K562 (cell line): ENCODE measurements around the gene TTYH2. TPM values are rescaled to one million over a fixed set of nuclear protein-coding genes. Genes with fewer than 3 reads are reported as not detected.

Experiments
- ATAC-seq: fragments of 200-7000 bp; cut with Tn5 transposase; 3 replicates; pipeline ENCODE4 v1.9.1; 2020; ENCODE audit warnings: moderate library complexity
- BruUV-seq: library from RNA; stranded (reverse); fragments of 400-500 nt; replicated peaks from 2 replicates; lab custom pipeline; 2021; lab: Mats Ljungman, UMichigan
- CTCF ChIA-PET: fragments of 300-600 bp; formaldehyde crosslinking; extraction: SDS; loops from one replicate; lab custom pipeline; 2021; ENCODE audit warnings: low intra/inter-chr PET ratio; lab: Yijun Ruan, JAX
- POLR2A ChIA-PET: fragments of 300-600, 350-650 bp; sonication (Branson Sonifier 250); formaldehyde crosslinking; extraction: SDS; loops from one replicate; lab custom pipeline; 2021; ENCODE audit warnings: antibody characterized with exemption, inconsistent platforms; lab: Yijun Ruan, JAX
- DNase-seq, 4 experiments: peaks; one replicate each; pipeline versions ENCODE4 v3.0.0 to v3.0.0-alpha.2; 2011 to 2018; ENCODE audit warnings: low spot score in 3 of 4, mixed read lengths in 3 of 4; ENCODE audit errors: extremely low read depth in 1 of 4
- FAIRE-seq: peaks from 2 replicates; lab custom pipeline; 2011; peaks lifted over from hg19 to GRCh38; lab: Jason Lieb, UNC
- H2AFZ ChIP-seq: 2 replicates; pipeline ENCODE4 v1.6.0; 2011; ENCODE audit warnings: low read depth, low read length, control low read depth, inconsistent platforms
- H3K27ac ChIP-seq: fragments of 200-600 bp; 3 replicates; pipeline ENCODE4 v1.8.0; 2011; ENCODE audit warnings: low read depth, mild to moderate bottlenecking, control low read depth, inconsistent platforms, low read length, moderate library complexity, mixed read lengths; ENCODE audit errors: extremely low read depth
- H3K27me3 ChIP-seq, 2 experiments: fragments of 300-600 bp in 1 of 2; 2 replicates in 1 of 2; 3 replicates in 1 of 2; pipeline versions ENCODE4 v1.6.0 to v1.8.0; 2011; ENCODE audit warnings: inconsistent platforms in 2 of 2, low read length in 2 of 2, mild to moderate bottlenecking in 1 of 2, mixed read lengths in 1 of 2, moderate library complexity in 1 of 2; ENCODE audit not compliant: control insufficient read depth in 2 of 2, insufficient read depth in 2 of 2
- H3K36me3 ChIP-seq: fragments of 300-600 bp; 3 replicates; pipeline ENCODE4 v1.8.0; 2011; ENCODE audit warnings: mild to moderate bottlenecking, low read length, inconsistent platforms; ENCODE audit not compliant: control insufficient read depth, insufficient read depth
- H3K4me1 ChIP-seq, 2 experiments: fragments of 200-600 bp in 1 of 2; replicated peaks in 1 of 2; 2 replicates in 1 of 2; 3 replicates in 1 of 2; pipeline versions ENCODE4 v1.5.1 to v1.8.0; 2011; ENCODE audit warnings: inconsistent platforms in 2 of 2, low read length in 2 of 2, mild to moderate bottlenecking in 1 of 2, mixed read lengths in 1 of 2, moderate library complexity in 1 of 2; ENCODE audit not compliant: control insufficient read depth in 2 of 2, insufficient read depth in 2 of 2
- H3K4me2 ChIP-seq: 2 replicates; pipeline ENCODE4 v1.6.1; 2011; ENCODE audit warnings: low read length, control low read depth, inconsistent platforms, mixed read lengths; ENCODE audit not compliant: insufficient read depth
- H3K4me3 ChIP-seq: fragments of 200-600 bp; sonication (generic), shearing (Covaris generic); 2 replicates; pipeline ENCODE4 v1.5.1; 2016; ENCODE audit warnings: control low read depth, inconsistent platforms
- H3K79me2 ChIP-seq: fragments of 200-600 bp; 3 replicates; pipeline ENCODE4 v1.8.0; 2011; ENCODE audit warnings: low read length, inconsistent platforms; ENCODE audit not compliant: control insufficient read depth, insufficient read depth
- H3K9ac ChIP-seq, 2 experiments: 2 replicates each; pipeline versions ENCODE4 v1.6.0 to v1.6.1; 2011; ENCODE audit warnings: low read depth in 2 of 2, low read length in 2 of 2, control low read depth in 1 of 2, inconsistent platforms in 1 of 2, mild to moderate bottlenecking in 1 of 2, mixed read lengths in 1 of 2; ENCODE audit not compliant: insufficient read depth in 1 of 2
- H3K9me1 ChIP-seq: one replicate; pipeline ENCODE4 v1.6.0; 2011; ENCODE audit warnings: inconsistent platforms, mild to moderate bottlenecking, low read length, moderate library complexity; ENCODE audit not compliant: control insufficient read depth, insufficient read depth
- H3K9me3 ChIP-seq: replicated peaks from 2 replicates; pipeline ENCODE4 v1.5.1; 2011; ENCODE audit warnings: low read depth, low read length, inconsistent platforms; ENCODE audit not compliant: control insufficient read depth, insufficient read depth
- H4K20me1 ChIP-seq: replicated peaks from 2 replicates; pipeline ENCODE4 v1.6.1; 2011; ENCODE audit warnings: low read length, inconsistent platforms, mixed read lengths; ENCODE audit not compliant: control insufficient read depth, insufficient read depth
- GATAD2B ChIP-seq: fragments of 450-650 bp; IDR thresholded peaks from 2 replicates; pipeline ENCODE4 v1.6.1; 2017; ENCODE audit warnings: mild to moderate bottlenecking, borderline replicate concordance
- GTF2A2 ChIP-seq: IDR thresholded peaks from 2 replicates; pipeline ENCODE4 v1.6.1; 2016; ENCODE audit warnings: mild to moderate bottlenecking, missing genetic modification characterization, missing compliant biosample characterization
- JUN ChIP-seq, 2 experiments: sonication (generic) in 1 of 2; formaldehyde crosslinking in 1 of 2; IDR thresholded peaks; 2 replicates each; pipeline versions ENCODE4 v1.6.1 to v1.8.0; 2012 to 2022; ENCODE audit warnings: borderline replicate concordance in 2 of 2, mild to moderate bottlenecking in 2 of 2, improper control_type of control experiment in 1 of 2, low read depth in 1 of 2, low read length in 1 of 2, missing genetic modification reagents in 1 of 2
- NCOA1 ChIP-seq: fragments of 450-650 bp; IDR thresholded peaks from 2 replicates; pipeline ENCODE4 v1.6.1; 2016; ENCODE audit warnings: low read depth
- TAF7 ChIP-seq: fragments of 450-650 bp; IDR thresholded peaks from 2 replicates; pipeline ENCODE4 v1.6.1; 2016; ENCODE audit warnings: missing genetic modification characterization, missing compliant biosample characterization
- XRCC5 ChIP-seq: fragments of 200-400 bp; formaldehyde crosslinking; IDR thresholded peaks from 2 replicates; pipeline ENCODE4 v1.6.1; 2017; ENCODE audit warnings: low read depth, mild to moderate bottlenecking, low read length
- WGBS: fragments of 100-300 bp; shearing (Covaris generic); methylation state at CpG from one replicate; pipeline ENCODE4 v1.1.6; 2016; ENCODE audit warnings: low coverage, mixed read lengths; ENCODE audit not compliant: insufficient coverage; ENCODE audit errors: missing lambda C conversion rate; 5-methylcytosine and 5-hydroxymethylcytosine counted together
- in situ Hi-C: fragments of 300-500 bp; cut with MboI; formaldehyde crosslinking; loops from 4 replicates; pipeline ENCODE4 v1.15.0; 2018; ENCODE audit warnings: inconsistent platforms, mixed read lengths
- intact Hi-C: fragments of 100-400 bp; cut with micrococcal nuclease; formaldehyde crosslinking; loops from 2 replicates; pipeline ENCODE4 v1.14.2; 2022
- polyA plus RNA-seq, 8 experiments: library from polyadenylated mRNA; depleted of rRNA in 4 of 8; stranded (reverse) in 5 of 8; unstranded in 3 of 8; fragments of >200 nt; fragmentation: Nextera tagmentation in 2 of 8; fragmentation: Illumina TruSeq in 1 of 8; extraction: Ambion mirVana in 2 of 8; extraction: Trizol in 1 of 8; gene quantifications; 2 replicates each; pipeline versions ENCODE4 v1.2.1 to v1.2.3, GENCODE V29; 2011 to 2014; ENCODE audit warnings: inconsistent platforms in 1 of 8, missing spikeins in 1 of 8
- total RNA-seq, 7 experiments: library from RNA; depleted of rRNA in 6 of 7; stranded (reverse); fragments of >200 nt in 6 of 7; fragmentation: Illumina TruSeq in 2 of 7; extraction: Trizol in 2 of 7; gene quantifications; 2 replicates each; pipeline versions ENCODE4 v1.2.1 to v1.2.3, GENCODE V29; 2011 to 2021; ENCODE audit warnings: low replicate concordance in 1 of 7
- TF ChIP-seq, protein P1 (sequence below): sonication (generic); formaldehyde crosslinking; IDR thresholded peaks from 2 replicates; pipeline ENCODE4 v1.8.1; 2023; ENCODE audit warnings: missing genetic modification reagents, mild to moderate bottlenecking, borderline replicate concordance
- TF ChIP-seq, protein P2 (sequence below): fragments of 250-450 bp; sonication (Bioruptor Pico); IDR thresholded peaks from 2 replicates; pipeline ENCODE4 v1.5.0; 2021; ENCODE audit warnings: mild to moderate bottlenecking, moderate library complexity

TTYH2 gene
- total and polyA plus RNA-seq, 9 of the 15 experiments (the other 6 are each of a cell fraction or from before 2014, with no cell fraction given), result 0.03 to 2.0 (median 0.91) TPM

DNA sequence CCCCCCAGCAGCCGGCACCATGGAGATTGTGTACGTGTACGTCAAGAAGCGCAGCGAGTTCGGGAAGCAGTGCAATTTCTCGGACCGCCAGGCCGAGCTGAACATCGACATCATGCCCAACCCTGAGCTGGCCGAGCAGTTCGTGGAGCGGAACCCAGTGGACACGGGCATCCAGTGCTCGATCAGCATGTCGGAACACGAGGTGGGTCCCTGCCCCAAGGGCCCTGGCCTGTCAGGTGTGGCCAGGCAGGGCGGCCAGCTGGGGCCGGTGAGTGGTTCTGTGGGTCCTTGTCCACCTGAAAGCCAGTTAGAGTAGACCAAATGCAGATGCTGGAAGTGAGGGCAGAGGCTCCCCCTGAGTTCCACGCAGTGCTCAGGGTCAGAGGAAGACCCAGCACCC, 68.4 kb downstream of the TTYH2 start:
- ChIA-PET POLR2A (interaction anchor here (0.6 to 1.9 kb wide), 7 partner anchors 10 to 352 kb away, joined by 3 to 6 read pairs (median 3); no protein-coding TSS in a partner anchor), CTCF (no interaction called here)
- Histone ChIP-seq H3K9me1 (no peaks in the 10 kb centered on the region), H2AFZ (no peak overlapping the region), H3K4me1 (peaks cover 14 to 26% of the 10 kb centered on the region in 2 experiments), H3K27ac (no peak overlapping the region), H3K27me3 (peaks cover 0 to 3% of the 10 kb centered on the region in 2 experiments; a peak in 3 of 5 replicates), H3K4me2 (no peak overlapping the region), H3K9ac (no peak overlapping the region), H4K20me1 (no peaks in the 10 kb centered on the region), H3K9me3 (no peaks in the 10 kb centered on the region), H3K79me2 (no peaks in the 10 kb centered on the region), H3K4me3 (no peak overlapping the region), H3K36me3 (no peaks in the 10 kb centered on the region)
- BruUV-seq, result no TSS peak
- in situ Hi-C loops, result loop anchor here (5.0 kb wide), 1 partner anchor 64 kb away; no protein-coding TSS in a partner anchor
- no peak for ATAC-seq
- WGBS, result 73% methylated on average over 16 of the region's 20 CpGs
- DNase-seq, result no peak
- FAIRE-seq, result no peak
- intact Hi-C loops, result loop anchor here (5.0 kb wide), 1 partner anchor 69 kb away; the partner anchor contains the start of gene TTYH2
- TF ChIP-seq, protein P1, sequence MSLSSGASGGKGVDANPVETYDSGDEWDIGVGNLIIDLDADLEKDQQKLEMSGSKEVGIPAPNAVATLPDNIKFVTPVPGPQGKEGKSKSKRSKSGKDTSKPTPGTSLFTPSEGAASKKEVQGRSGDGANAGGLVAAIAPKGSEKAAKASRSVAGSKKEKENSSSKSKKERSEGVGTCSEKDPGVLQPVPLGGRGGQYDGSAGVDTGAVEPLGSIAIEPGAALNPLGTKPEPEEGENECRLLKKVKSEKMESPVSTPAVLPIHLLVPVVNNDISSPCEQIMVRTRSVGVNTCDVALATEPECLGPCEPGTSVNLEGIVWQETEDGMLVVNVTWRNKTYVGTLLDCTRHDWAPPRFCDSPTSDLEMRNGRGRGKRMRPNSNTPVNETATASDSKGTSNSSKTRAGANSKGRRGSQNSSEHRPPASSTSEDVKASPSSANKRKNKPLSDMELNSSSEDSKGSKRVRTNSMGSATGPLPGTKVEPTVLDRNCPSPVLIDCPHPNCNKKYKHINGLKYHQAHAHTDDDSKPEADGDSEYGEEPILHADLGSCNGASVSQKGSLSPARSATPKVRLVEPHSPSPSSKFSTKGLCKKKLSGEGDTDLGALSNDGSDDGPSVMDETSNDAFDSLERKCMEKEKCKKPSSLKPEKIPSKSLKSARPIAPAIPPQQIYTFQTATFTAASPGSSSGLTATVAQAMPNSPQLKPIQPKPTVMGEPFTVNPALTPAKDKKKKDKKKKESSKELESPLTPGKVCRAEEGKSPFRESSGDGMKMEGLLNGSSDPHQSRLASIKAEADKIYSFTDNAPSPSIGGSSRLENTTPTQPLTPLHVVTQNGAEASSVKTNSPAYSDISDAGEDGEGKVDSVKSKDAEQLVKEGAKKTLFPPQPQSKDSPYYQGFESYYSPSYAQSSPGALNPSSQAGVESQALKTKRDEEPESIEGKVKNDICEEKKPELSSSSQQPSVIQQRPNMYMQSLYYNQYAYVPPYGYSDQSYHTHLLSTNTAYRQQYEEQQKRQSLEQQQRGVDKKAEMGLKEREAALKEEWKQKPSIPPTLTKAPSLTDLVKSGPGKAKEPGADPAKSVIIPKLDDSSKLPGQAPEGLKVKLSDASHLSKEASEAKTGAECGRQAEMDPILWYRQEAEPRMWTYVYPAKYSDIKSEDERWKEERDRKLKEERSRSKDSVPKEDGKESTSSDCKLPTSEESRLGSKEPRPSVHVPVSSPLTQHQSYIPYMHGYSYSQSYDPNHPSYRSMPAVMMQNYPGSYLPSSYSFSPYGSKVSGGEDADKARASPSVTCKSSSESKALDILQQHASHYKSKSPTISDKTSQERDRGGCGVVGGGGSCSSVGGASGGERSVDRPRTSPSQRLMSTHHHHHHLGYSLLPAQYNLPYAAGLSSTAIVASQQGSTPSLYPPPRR, result no peak
- TF ChIP-seq, protein P2, sequence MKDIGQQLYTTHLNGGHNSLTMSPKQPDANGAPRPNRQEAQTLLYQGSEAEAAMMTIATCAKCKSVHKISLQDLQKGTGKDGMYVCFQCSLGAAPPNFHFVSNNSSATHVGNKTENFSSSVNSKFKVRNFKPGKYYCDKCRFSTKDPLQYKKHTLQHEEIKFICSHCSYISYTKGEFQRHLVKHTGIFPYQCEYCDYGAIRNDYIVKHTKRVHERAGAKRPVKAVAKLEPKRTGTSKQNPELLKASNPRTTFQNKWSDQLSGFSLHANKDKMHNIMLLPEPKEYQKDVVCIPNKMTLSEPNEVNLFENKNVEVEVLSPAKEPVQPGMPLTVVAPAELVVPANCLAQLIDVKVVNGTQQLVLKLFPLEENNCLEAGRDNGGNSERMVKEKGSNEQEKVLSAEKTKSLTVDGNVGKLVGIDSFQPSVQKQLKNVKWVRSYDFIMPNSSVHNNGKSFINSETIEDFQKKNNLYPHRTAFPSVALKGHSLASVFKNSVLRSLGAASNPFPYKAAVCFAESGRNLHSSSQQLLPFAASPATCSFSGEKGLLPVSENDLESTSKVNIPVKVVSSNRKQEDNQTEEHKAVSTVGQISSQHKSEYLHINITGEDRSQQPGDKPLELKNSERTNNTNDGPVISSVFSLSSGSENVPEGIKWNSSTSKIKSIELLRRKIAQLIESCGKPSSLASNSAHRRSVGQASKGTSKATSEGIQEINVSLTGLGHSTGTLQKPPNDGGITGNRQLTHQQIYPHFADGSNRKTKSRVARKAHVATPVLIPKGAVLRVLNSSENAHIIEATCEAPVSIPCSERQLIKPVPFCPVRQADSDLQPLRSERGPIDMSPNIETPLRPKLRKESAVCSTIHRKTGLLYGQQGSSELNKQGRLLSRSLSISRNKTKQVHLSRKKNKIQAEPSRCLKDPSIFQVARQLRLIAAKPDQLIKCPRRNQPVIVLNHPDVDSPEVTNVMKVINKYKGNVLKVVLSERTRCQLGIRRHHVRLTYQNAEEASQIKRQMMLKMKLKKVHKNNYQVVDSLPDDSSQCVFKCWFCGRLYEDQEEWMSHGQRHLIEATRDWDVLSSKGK, result no peak
- TF ChIP-seq TAF7 (tag) (no peak), GATAD2B (no peak), JUN (IDR thresholded peaks at IDR 0.05; ENCODE audit: borderline replicate concordance, low read depth, low read length) (no peak), JUN (CRISPR knock-in tag; IDR thresholded peaks at IDR 0.05; ENCODE audit: borderline replicate concordance) (no peak), GTF2A2 (tag) (no peak), XRCC5 (no peak), NCOA1 (no peak)
